Renal cortex interstitium (tissue), 11 donors: Measurements from ENCODE around the gene FOXP1. TPM values are rescaled to one million over a fixed set of nuclear protein-coding genes. Genes with fewer than 3 reads are reported as not detected.
"Not testable (repeated sequence)": the region's sequence is repeated elsewhere in the genome, so short reads cannot be mapped to it uniquely, and the experiment has no call there.

Source experiments
- DNase-seq, 11 donors: peaks; one replicate each; pipeline ENCODE4 v3.0.0-alpha.2; 2013; ENCODE audit warnings: low read depth in 9 of 11, low spot score in 4 of 11; ENCODE audit errors: extremely low read depth in 1 of 11
- polyA plus RNA-seq, 3 donors: library from polyadenylated mRNA; unstranded; fragments of 120-200 nt; gene quantifications; one replicate each; pipeline ENCODE4 v1.2.1, GENCODE V29; 2013; ENCODE audit not compliant: insufficient read length in 3 of 3

FOXP1 gene
- polyA plus RNA-seq, 3 donors: 36.8 to 51.7 (median 40.1) TPM

DNA sequence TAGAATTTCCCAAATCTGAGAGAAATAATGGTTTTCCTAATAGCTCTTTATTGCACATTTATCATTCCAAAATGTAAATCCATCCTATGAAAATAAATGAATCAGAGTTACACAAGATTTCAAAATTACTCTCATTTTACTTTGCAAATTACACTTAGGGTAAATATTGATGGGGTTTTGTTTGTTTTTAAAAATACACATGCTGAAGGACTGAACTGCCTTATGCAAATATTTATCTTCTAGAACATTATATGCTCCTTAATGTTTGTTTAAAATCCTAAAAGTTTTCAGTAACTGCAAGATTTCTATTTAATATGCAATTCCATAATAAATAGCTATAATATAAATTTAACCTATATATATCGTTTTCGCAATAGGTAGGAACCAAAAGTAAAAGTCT lies 38.2 kb downstream of the FOXP1 start:
- no peak for DNase-seq

DNA sequence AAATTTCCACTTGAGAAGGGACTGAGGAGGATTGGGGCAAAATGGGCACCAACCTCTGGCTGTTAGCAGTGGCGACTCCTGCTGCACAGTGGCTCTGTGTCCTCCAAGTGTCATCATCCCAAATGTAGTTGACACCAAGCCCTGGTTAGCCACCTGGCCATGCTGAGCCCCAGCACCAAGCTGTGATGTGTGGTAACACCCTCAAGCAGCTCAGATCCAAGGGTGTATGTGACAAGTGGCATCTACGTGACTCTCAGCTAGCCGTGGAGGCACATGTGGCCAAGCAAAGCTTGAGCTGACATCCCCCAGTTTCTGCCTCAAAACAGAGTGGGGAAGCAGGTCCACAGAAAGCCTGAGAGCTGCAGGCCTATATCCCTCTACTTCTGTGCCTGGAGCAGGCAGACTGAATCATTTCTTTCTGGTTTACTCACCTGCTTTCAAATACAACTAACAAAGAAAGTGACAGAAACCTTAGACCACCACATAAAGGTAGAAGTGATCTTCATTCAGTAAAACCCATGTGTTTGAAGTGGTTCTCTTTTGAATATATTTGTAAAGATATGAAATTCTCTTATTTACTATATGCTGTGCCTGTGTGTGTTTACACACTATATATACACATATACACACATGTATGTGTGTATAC lies 40.0 kb downstream of the FOXP1 start:
- no peak for DNase-seq

DNA sequence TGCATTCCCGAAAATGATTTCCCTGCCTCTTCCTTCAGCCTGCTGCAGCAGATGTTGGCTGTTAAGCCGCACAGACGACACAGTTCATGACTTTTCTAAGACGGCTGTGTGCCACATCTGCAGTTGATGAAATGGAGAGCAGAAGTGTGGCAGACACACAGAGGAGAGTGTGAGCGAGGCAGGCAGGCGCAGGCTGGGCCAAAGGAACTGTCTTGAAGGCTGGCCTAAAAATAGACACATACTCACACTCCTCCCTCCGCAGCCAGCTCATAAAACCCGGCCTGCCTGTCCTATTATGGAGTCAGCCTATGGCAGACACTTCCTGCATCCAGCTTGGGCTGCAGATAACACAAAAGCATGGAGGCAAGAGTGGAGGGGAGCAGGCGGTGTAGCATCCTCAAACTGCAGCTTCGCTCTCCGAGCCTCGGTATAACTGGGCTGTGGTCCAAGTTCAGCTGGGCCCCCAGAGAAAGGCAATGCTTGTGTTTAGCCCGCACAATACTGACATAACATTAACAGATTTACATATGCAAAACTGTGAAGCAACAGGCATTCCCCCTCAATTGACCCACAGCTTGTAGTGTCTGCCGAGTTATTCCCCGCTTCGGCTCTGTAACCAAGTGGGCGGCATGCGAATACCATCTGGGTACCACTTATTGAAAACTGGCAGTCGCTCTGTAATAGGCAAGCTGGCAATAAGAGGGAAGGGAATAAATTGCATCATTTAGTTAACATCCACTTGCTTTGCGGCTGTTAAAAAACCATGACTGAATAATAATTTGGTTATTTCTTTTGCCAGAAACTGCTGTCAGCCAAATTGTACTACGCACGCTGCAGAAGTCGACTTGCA lies 40.8 kb downstream of the FOXP1 start:
- peak; percentile 41 to 76 (median 59) for DNase-seq

DNA sequence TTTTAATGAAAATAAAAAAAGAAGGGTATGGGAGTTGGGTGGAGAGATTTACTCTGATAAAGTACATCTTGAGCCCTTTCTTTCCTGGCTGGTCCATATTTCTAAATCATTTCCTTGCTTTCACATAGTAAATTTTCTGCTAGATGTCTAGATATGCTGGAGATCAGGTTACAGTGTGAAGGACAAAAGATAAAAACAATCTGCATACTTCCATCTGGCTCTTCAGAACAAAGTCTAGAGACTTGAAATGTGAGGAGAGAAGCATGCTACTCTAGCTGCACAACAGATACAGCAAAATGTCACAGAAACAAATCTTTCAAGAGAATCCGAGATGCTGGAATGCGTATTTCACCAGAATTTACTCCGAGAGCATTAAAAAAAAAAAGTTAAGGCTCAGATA lies 42.2 kb downstream of the FOXP1 start:
- peak in 1 of 11 donors; percentile 28 for DNase-seq

DNA sequence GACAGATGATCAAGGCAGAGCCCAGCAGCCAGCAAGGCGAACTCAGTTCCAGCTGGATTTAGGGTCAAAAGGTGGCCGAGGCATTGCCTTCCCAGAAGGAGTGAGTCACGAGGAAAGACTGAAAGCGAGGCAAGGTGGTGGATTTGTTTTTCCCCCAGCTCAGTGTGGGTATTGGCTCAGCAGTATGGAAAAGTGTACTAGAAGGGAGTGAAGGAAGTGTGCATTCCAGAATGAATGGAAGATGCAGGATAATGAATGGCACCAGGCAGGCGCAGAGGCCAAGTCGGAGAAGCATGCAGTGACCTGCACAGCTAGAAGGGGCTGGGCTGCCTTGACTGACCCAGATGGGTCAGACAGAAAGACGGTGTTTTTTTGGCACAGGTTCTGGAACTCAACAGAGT lies 46.3 kb downstream of the FOXP1 start:
- DNase-seq: no peak

DNA sequence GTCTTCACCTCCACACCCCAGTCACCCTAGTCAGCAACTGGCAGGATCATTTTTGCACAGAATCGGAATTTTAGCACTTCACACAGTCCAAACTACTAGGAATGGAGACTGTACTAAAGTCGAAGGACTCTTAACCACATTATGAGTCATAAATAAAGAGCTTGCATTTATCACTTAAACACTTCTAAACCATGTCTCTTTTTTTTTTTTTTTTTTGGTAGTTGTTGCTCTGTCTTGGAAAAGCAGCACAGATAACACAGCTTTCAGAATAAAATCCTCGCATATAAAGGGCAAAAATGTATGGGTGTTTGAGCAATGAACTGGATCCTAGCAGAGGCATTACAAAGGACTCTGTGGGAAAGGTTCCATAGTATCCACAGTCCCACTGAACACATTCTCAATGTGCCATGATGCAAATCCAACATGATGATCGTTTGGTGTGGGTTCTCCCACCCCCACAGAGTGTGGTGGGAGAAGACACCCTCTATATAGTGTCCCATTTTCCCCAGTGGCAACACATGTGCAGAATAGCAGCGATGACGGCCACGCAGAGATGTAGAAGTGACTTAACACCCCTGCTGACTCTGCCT lies 47.1 kb downstream of the FOXP1 start:
- DNase-seq: no peak

DNA sequence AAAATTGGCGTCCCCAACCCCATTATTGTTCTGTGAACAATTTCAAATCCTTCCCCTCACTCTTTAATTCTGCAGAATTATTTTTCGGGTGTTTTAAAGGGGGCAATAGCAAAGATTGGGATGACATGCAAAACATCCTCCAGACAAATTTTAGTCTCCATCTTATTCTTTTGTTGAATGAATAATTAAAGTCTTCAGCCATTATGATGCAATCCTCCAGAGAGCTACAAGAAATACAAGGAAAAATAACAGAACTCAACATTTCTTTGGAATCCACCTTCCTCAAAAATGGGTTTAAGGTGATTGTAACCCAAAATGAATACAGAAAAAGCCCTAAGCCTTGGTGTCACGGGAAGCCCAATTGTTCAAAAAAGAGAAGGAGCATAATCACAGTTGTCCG lies 49.9 kb downstream of the FOXP1 start:
- DNase-seq: no peak

DNA sequence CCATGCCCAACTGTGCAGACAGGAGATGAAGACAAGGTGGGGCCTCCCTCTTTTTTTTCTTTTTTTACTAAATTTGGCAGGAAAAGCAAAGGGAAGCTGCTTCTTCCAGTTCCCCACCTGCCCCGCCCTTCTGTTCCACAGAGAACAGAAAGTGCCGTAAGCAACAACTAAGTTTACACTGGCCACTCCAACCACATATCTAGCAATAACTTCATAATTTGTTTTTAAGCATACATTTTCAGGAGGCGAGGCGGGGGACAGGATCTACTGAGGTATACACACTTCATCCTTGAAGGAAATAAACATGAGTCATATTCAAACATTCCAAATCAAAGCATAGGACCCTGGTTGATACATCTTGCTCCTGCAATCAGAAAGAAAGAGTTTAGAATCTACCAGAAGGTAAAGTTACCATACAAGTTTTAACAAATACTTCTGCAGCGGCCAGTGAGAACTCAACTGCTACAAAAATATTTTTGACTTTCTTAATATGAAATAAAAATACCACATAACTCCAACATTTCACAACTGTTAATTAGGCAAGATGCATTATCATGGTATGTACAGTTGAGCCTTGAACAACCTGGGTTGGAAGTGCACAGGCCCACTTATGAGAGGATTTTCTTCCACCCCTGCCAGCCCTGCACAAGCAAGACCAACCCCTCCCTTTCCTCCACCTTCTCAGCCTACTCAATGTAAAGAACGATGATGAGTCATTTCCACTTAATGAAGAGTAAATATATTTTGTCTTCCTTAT lies 50.7 kb downstream of the FOXP1 start:
- DNase-seq: no peak

DNA sequence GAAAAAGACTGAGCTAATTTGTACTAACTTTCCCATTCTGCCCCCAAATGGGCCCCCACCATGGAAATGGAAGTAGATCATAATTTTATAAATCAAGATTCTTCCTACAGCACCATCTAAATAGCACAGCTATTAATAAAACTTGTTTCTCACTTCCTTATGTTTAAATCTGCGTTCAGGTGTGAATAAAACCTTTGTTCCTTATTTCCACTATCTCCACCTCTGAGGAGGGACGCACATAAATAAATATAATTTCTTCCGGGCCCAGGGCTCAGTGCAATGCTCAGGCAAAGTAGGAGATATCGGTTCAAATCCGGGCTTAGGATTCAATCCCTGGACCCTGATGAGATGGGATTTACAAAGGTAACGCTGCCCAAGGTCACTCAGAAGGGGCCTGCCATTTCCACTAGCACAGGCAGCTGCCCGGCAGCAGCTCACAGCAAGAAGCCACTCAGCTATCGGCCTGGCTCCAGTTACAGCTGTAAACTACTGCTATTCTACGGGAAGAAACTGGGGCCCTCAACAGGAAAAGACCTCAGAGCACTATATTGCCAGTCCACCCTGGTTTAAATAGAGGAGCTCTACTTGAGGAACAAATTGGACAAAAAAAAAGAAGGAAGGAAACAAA lies 52.5 kb downstream of the FOXP1 start:
- DNase-seq: no peak

DNA sequence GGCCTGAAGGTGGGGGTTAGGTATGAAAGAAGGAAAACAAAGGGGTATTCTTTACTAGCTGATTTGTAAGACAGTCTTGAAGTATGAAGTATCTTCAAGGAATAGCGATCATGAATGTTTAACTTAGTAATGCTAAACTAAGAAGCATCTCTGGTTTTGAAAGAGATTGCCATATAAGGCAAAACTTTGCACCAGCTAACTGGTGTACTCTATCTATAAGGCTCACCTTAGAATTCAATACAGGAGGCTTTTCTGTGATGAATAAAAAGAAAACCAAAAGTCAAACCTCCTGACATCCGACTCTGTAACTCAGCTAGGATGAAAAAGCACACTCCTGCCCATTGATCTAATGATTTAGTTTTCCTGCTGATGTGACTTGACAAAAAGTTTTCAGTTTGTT lies 54.7 kb downstream of the FOXP1 start:
- DNase-seq: no peak

DNA sequence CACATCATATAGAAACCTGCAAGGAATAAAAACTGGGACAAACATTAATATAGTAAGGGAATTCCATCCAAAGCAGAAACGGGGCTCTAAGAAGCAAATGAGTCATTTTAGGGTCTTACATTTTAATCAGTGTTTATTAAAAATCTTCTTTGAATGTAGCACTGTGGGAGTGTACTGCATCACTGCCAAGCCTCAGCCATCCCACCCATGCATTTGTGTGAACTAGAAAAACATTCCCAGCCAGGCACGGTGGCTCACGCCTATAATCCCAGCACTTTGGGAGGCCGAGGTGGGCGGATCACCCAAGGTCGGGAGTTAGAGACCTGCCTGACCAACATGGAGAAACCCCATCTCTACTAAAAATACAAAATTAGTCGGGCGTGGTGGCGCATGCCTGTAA lies 57.1 kb downstream of the FOXP1 start:
- DNase-seq: not testable (repeated sequence)

DNA sequence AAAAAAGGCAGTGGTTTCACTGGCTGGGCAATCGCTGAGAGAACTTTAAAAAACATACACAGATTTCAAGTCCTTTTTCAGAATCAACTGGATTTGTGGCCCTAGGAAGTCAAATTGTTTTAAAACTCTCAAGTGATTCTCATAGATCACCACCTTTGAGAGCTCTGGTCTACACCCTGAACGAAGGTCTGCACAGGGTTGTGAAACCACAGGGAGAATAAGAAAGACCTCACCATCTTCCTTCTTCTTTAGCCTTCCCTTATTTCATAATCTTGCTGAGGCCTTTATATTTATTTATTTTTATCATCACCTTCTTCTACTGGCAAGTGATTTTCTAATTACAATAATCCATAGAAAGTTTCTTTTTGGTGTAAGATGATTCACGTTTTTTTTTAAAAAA lies 58.1 kb downstream of the FOXP1 start:
- no peak for DNase-seq

DNA sequence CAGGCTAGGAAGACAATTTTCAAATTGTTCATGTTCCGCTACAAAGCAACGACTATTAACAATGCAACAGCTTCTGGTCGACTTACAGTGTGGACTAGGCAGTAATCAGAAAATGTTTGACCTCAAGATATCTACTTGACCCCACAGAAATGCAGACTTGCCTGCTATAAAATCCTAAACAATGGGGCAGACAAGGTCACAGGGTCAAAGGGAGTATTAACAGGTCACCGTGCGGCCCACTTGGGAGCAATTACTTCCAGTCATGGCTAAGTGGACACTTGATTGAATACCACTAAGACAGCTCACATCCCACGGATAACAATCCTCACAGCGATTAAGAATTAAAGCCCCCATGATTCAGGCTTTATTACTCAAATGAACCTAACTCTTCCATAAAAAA lies 58.9 kb downstream of the FOXP1 start:
- DNase-seq: peak in 10 of 11 donors; percentile 38 to 68 (median 51)

DNA sequence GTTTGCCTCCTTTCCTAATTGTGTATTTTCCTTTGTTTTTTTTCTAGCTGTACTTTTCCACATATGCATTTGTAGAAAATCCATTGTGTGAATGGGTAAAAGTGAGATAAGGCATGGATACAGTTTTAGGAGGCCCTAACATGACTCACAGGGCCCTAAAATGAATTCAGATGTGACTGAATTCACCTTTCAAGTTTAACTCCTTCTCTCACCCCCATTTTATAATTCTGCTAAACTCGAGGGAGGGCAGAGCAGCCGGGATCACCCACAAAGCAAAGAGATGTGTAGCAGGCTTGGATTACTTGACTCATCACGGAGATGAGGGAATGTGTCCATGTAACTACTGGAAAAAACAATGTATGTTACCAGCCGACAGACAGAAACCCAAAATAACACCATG lies 59.9 kb downstream of the FOXP1 start:
- DNase-seq: no peak

DNA sequence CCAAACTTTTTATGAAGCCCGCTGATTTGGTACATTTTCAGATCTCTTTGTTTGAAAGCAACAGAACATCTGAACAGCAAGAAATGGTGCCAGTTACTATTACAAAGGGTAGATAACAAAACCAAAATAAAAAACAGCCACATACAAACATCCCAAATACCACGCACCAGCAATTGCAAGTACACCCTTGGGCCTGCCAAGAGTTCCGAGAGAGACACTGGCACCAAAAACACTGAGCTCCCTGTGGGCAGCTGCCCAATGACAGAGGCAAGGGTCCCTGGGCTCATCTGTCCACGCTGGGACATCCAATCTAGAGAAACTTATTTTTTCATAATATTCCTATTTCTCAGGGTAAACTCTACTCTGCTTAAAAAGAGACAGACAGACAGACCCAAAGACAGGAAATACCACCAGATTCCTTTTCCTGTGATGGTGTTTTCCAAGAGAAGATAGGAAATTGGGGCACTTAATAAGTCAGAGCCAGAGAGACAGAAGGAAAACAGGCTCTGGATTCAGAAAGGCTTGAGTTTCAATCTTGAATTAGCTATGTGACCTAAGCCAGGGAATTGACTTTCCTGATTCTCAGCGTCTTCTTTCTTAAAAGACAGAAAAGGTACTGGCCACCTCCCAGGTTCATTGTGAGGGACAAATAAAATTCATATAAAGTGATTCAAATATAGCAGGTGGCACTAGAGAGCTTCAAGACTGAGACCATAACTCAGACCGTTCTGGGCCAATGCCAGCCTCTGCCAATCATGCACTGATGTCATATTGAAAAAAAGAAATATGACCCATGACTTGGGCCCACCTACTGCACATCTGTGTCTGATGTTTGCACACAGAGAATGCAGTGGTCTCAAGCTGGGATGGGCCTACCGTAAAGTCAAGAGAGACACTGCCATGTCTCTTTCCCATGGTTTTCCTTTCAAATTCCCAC lies 61.3 kb downstream of the FOXP1 start:
- no peak for DNase-seq

DNA sequence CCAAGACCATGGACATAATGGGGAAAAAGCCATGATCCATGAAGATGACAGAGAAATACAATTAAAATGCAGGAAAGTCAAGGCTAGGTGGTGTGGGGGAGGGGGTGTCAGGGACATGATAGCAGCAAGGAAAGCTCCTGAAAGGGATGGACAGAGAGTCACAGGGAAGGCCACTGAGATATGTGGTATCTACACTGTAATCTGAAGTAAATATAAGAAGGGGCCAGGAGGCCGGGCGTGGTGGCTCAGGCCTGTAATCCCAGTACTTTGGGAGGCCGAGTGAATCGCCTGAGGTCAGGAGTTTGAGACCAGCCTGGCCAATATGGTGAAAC lies 62.5 kb downstream of the FOXP1 start:
- no peak for DNase-seq

DNA sequence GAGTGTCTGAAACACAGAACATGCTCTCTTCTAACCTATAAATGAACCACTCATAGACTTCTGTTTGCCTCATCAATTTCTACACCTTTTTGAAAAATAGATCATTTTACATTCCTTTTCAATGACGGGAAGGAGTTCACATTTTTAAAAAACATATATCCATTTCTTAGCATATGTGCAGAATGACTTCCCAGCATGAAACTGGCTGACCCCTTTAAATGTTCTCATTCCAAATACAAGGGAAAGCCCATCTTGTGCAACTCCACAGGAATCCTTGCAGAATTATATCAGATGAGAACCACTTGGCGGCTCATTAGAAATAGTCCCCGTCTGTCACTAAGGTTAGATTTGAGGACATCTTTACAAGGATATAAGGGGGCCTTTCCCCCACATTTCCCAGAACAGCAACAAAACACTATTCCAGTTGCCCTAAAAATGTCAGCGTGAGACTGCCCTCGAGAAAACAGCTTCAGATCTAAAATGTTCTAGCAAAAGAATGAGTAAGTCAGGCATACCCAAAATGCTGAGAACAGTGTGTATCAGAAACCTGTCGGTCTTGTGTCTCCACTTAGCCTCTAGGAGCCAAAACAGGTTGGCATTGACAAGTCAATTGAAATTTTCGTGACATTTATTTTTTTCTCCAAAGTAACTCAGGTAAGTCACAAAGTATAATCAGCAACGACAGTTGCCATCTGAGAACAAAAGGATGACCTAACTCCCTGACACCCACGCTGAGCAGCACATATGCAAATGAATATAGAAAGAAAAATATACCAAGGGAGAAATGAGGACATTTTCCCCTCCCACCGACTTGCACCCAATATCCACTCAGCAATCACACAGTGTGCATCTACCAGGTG lies 63.1 kb downstream of the FOXP1 start:
- DNase-seq: no peak
